Caco-2 (cell line): ENCODE measurements around the gene SRRT. TPM values are rescaled to one million over a fixed set of nuclear protein-coding genes. Genes with fewer than 3 reads are reported as not detected.
"Not testable (repeated sequence)": the region's sequence is repeated elsewhere in the genome, so short reads cannot be mapped to it uniquely, and the experiment has no call there.

Experiments used
- BruUV-seq: library from RNA; stranded (reverse); fragments of 400-500 nt; replicated peaks from 2 replicates; lab custom pipeline; 2021; lab: Mats Ljungman, UMichigan
- CTCF ChIA-PET: fragments of 300-600 bp; sonication (Branson Sonifier 250); formaldehyde crosslinking; loops from one replicate; lab custom pipeline; 2022; ENCODE audit warnings: antibody characterized with exemption; lab: Charles Lee
- POLR2A ChIA-PET: fragments of 300-600 bp; sonication (Branson Sonifier 250); formaldehyde crosslinking; loops from one replicate; lab custom pipeline; 2022; ENCODE audit warnings: antibody characterized with exemption; lab: Charles Lee
- DNase-seq, 2 experiments: peaks; one replicate each; pipeline versions ENCODE4 v3.0.0 to v3.0.0-alpha.2; 2020 to 2022
- H3K27me3 ChIP-seq: replicated peaks from 2 replicates; pipeline ENCODE4 v1.6.0; 2011; ENCODE audit warnings: low read length; ENCODE audit not compliant: control insufficient read depth, insufficient read depth
- H3K36me3 ChIP-seq: 2 replicates; pipeline ENCODE4 v1.5.1; 2011; ENCODE audit warnings: low read length; ENCODE audit not compliant: control insufficient read depth, insufficient read depth
- H3K4me1 ChIP-seq: fragments of 250-450 bp; sonication (Bioruptor Pico); 2 replicates; pipeline ENCODE4 v1.5.1; 2020; ENCODE audit warnings: mild to moderate bottlenecking
- H3K4me3 ChIP-seq: 2 replicates; pipeline ENCODE4 v1.5.1; 2011; ENCODE audit warnings: low read depth, mild to moderate bottlenecking, control low read depth, low read length
- H3K9me3 ChIP-seq: fragments of 250-450 bp; sonication (Bioruptor Pico); 2 replicates; pipeline ENCODE4 v1.5.1; 2020; ENCODE audit warnings: mild to moderate bottlenecking, moderate library complexity
- H3K27ac Mint-ChIP-seq: one replicate; pipeline ENCODE4 v1.8.0; 2022; ENCODE audit warnings: mixed read lengths; ENCODE audit not compliant: unreplicated experiment
- H3K27me3 Mint-ChIP-seq: one replicate; pipeline ENCODE4 v1.8.0; 2022; ENCODE audit warnings: mixed read lengths; ENCODE audit not compliant: insufficient read depth, unreplicated experiment
- H3K36me3 Mint-ChIP-seq: one replicate; pipeline ENCODE4 v1.8.0; 2022; ENCODE audit warnings: mild to moderate bottlenecking, mixed read lengths; ENCODE audit not compliant: insufficient read depth, unreplicated experiment
- H3K4me1 Mint-ChIP-seq: one replicate; pipeline ENCODE4 v1.8.0; 2022; ENCODE audit warnings: low read depth, mixed read lengths; ENCODE audit not compliant: unreplicated experiment
- H3K4me3 Mint-ChIP-seq: one replicate; pipeline ENCODE4 v1.8.0; 2022; ENCODE audit warnings: mild to moderate bottlenecking, moderate library complexity, mixed read lengths; ENCODE audit not compliant: unreplicated experiment
- H3K9me3 Mint-ChIP-seq: one replicate; pipeline ENCODE4 v1.8.0; 2022; ENCODE audit warnings: mixed read lengths; ENCODE audit not compliant: unreplicated experiment
- intact Hi-C: fragments of 100-400 bp; cut with micrococcal nuclease; formaldehyde crosslinking; loops from one replicate; pipeline ENCODE4 v1.10.0; 2022; ENCODE audit not compliant: unreplicated experiment
- total RNA-seq: library from RNA; stranded (reverse); gene quantifications from 2 replicates; pipeline ENCODE4 v1.2.3, GENCODE V29; 2022
- TF ChIP-seq, protein P1 (sequence below), 2 experiments: fragments of 200-600 bp in 1 of 2; IDR thresholded peaks; 1 replicate in 1 of 2; 2 replicates in 1 of 2; pipeline versions ENCODE4 v1.5.1 to v1.8.0; 2011 to 2022; ENCODE audit warnings: antibody characterized with exemption in 1 of 2, control low read depth in 1 of 2, inconsistent platforms in 1 of 2, low read depth in 1 of 2, low read length in 1 of 2, mild to moderate bottlenecking in 1 of 2, moderate library complexity in 1 of 2; ENCODE audit not compliant: insufficient read depth in 1 of 2, severe bottlenecking in 1 of 2, unreplicated experiment in 1 of 2

Gene SRRT
- total RNA-seq, 1 experiment from 2014 or later, result 211 TPM

DNA sequence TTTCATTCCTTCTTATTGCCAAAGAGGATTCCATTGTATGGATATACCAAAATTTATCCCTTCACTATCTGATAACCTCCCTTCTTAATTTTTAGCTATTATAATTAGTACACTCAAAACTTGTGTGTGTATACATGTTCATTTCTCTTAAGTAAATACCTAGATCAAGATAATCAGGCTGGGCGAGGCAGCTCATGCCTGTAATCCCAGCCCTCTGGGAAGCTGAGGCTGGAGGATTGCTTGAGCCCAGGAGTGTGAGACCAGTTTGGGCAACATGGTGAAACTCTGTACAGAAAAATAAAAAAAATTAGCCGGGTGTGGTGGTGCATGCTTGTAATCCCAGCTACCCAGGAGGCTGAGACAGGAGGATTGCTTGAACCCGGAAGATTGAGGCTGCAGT is 36.6 kb downstream of the SRRT start:
- intact Hi-C loops, result no loop called here
- H3K36me3 ChIP-seq, result no peaks in the 10 kb centered on the region
- no peak overlapping the region for H3K4me3 ChIP-seq
- H3K27me3 ChIP-seq, result no peaks in the 10 kb centered on the region
- ChIA-PET POLR2A (no interaction called here), CTCF (interaction anchor here (0.7 to 1.1 kb wide), 2 partner anchors 233 to 397 kb away, joined by 3 to 7 read pairs; no protein-coding TSS in a partner anchor)
- H3K36me3 Mint-ChIP-seq, result no peaks in the 10 kb centered on the region
- H3K9me3 Mint-ChIP-seq, result peaks cover 9% of the 10 kb centered on the region
- peaks cover 26% of the 10 kb centered on the region for H3K4me1 ChIP-seq
- DNase-seq, result no peak
- no peak overlapping the region for H3K4me3 Mint-ChIP-seq
- H3K9me3 ChIP-seq, result no peaks in the 10 kb centered on the region
- H3K27me3 Mint-ChIP-seq, result no peaks in the 10 kb centered on the region
- no peak overlapping the region for H3K27ac Mint-ChIP-seq
- H3K4me1 Mint-ChIP-seq, result peaks cover 26% of the 10 kb centered on the region
- BruUV-seq, result no TSS peak
- TF ChIP-seq, protein P1, sequence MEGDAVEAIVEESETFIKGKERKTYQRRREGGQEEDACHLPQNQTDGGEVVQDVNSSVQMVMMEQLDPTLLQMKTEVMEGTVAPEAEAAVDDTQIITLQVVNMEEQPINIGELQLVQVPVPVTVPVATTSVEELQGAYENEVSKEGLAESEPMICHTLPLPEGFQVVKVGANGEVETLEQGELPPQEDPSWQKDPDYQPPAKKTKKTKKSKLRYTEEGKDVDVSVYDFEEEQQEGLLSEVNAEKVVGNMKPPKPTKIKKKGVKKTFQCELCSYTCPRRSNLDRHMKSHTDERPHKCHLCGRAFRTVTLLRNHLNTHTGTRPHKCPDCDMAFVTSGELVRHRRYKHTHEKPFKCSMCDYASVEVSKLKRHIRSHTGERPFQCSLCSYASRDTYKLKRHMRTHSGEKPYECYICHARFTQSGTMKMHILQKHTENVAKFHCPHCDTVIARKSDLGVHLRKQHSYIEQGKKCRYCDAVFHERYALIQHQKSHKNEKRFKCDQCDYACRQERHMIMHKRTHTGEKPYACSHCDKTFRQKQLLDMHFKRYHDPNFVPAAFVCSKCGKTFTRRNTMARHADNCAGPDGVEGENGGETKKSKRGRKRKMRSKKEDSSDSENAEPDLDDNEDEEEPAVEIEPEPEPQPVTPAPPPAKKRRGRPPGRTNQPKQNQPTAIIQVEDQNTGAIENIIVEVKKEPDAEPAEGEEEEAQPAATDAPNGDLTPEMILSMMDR (IDR thresholded peaks at IDR 0.05; ENCODE audit: insufficient read depth in 1 of 2, low read depth in 1 of 2, low read length in 1 of 2, severe bottlenecking in 1 of 2, unreplicated experiment in 1 of 2), result no peak

DNA sequence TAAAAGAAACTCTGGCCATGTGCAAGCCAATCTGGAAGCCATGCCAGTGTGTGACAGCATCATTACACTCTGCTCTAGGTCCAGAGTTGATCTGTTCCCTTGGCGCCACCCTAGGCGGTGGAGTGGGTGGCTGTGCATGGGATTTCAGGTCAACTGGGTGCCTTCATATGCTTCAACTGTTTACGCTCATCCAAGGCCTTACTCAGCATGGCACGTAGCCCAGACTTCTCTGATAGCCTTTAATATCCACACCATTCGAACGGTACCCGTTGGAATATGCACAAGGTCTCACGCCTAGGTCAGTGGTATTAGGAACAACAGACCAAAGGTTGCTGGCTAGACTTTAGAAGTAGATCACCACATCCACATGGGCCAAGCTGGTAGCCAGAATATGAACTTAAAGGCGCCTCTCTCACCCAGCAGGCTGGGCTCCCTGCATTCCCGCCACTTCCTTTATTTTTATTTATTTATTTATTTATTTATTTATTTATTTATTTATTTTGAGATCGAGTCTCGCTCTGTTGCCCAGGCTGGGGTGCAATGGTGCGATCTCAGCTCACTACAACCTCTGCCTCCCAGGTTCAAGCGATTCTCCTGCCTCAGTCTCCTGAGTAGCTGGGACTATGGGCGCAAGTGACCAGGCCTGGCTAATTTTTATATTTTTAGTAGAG is 39.4 kb downstream of the SRRT start:
- ChIA-PET POLR2A (no interaction called here), CTCF (no interaction called here)
- Histone ChIP-seq H3K9me3 (no peaks in the 10 kb centered on the region), H3K36me3 (no peaks in the 10 kb centered on the region), H3K27me3 (no peaks in the 10 kb centered on the region), H3K4me3 (no peak overlapping the region), H3K4me1 (peaks cover 35% of the 10 kb centered on the region)
- Mint-ChIP-seq H3K4me1 (peaks cover 26% of the 10 kb centered on the region), H3K36me3 (no peaks in the 10 kb centered on the region), H3K27ac (peak overlapping the region; percentile 56), H3K9me3 (peaks cover 9% of the 10 kb centered on the region), H3K27me3 (no peaks in the 10 kb centered on the region), H3K4me3 (no peak overlapping the region)
- no TSS peak for BruUV-seq
- DNase-seq, result no peak
- intact Hi-C loops, result no loop called here
- TF ChIP-seq, protein P1 (IDR thresholded peaks at IDR 0.05; ENCODE audit: insufficient read depth in 1 of 2, low read depth in 1 of 2, low read length in 1 of 2, severe bottlenecking in 1 of 2, unreplicated experiment in 1 of 2), result no peak

DNA sequence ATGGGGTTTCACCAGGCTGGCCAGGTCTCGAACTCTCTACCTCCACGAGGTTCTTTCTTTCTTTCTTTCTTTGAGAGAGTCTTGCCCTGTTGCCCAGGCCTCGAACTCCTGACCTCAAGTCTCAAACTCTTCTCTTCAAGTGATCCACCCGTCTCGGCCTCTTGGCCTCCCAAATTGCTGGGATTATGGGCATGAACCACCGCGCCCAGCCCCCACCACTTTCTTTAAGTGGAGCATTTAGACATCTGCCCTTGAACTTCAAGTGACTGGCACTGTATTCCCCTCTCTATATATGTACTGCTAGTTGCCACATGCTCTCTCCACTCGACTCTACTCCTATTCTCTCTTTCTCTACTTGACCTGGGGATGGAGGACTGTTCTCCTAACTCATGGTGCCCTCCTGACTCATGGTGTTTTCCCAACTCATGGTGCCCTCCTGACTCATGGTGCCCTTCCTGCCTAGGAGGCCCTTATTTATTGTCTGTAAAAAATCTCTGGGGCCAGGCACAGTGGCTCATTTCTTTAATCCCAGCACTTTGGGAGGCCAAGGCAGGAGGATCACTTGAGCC is 40.1 kb downstream of the SRRT start:
- peak overlapping the region; percentile 56 for H3K27ac Mint-ChIP-seq

DNA sequence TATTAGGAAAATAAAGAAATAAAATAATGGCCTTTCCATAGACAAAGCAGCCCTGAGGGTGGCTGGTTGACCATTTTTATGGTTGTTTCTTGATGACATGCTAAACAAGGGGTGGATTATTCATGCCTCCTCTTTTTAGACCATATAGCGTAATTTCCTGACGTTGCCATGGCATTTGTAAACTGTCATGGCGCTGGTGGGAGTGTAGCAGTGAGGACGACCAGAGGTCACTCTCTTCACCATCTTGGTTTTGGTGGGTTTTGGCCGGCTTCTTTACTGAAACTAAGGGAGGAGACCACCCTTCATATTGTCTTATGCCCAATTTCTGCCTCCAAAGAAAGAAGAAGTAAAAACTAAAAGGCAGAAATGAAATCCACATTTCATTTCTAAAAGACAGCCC is 44.4 kb downstream of the SRRT start:
- H3K4me3 Mint-ChIP-seq, POLR2A ChIA-PET, H3K27me3 Mint-ChIP-seq, H3K4me1 ChIP-seq, DNase-seq, BruUV-seq, intact Hi-C loops, H3K4me3 ChIP-seq, H3K9me3 ChIP-seq, H3K9me3 Mint-ChIP-seq, H3K27ac Mint-ChIP-seq, CTCF ChIA-PET, H3K36me3 ChIP-seq, H3K27me3 ChIP-seq, H3K36me3 Mint-ChIP-seq: not testable (repeated sequence)
- peaks cover 32% of the 10 kb centered on the region for H3K4me1 Mint-ChIP-seq

More for the DNA sequence above, 40.1 kb downstream of the SRRT start:
- ChIA-PET CTCF (no interaction called here), POLR2A (no interaction called here)
- Histone ChIP-seq H3K9me3 (no peaks in the 10 kb centered on the region), H3K4me1 (peaks cover 35% of the 10 kb centered on the region), H3K27me3 (no peaks in the 10 kb centered on the region), H3K36me3 (no peaks in the 10 kb centered on the region), H3K4me3 (no peak overlapping the region)
- H3K4me3 Mint-ChIP-seq, result no peak overlapping the region
- DNase-seq, result no peak
- TF ChIP-seq, protein P1 (IDR thresholded peaks at IDR 0.05; ENCODE audit: insufficient read depth in 1 of 2, low read depth in 1 of 2, low read length in 1 of 2, severe bottlenecking in 1 of 2, unreplicated experiment in 1 of 2), result no peak
- no peaks in the 10 kb centered on the region for H3K36me3 Mint-ChIP-seq
- peaks cover 26% of the 10 kb centered on the region for H3K4me1 Mint-ChIP-seq
- peaks cover 9% of the 10 kb centered on the region for H3K9me3 Mint-ChIP-seq
- intact Hi-C loops, result no loop called here
- H3K27me3 Mint-ChIP-seq, result no peaks in the 10 kb centered on the region
- BruUV-seq, result no TSS peak
